Activated T-cell treated with anti-CD3 and anti-CD28 coated beads, Interleukin-2, amount 50 U/mL, for 4 hours (primary cell): ENCODE measurements around the gene CD300LG. TPM values are rescaled to one million over a fixed set of nuclear protein-coding genes. Genes with fewer than 3 reads are reported as not detected.
"Not testable (repeated sequence)": the region's sequence is repeated elsewhere in the genome, so short reads cannot be mapped to it uniquely, and the experiment has no call there.

ENCODE experiments used
- ATAC-seq, 2 donors: fragments of 200-7000 bp; cut with Tn5 transposase; one replicate each; pipeline ENCODE4 v1.10.0; 2021
- DNase-seq: peaks from one replicate; pipeline ENCODE4 v3.0.0-alpha.2; 2020
- H3K27me3 Mint-ChIP-seq: one replicate; pipeline ENCODE4 v1.8.0; 2021; ENCODE audit warnings: low read depth, mixed read lengths
- H3K36me3 Mint-ChIP-seq: one replicate; pipeline ENCODE4 v1.8.0; 2022; ENCODE audit warnings: mixed read lengths; ENCODE audit not compliant: insufficient read depth
- H3K4me1 Mint-ChIP-seq: one replicate; pipeline ENCODE4 v1.8.0; 2021; ENCODE audit warnings: low read depth, mixed read lengths
- H3K4me3 Mint-ChIP-seq: one replicate; pipeline ENCODE4 v1.8.0; 2021; ENCODE audit warnings: mild to moderate bottlenecking, moderate library complexity, mixed read lengths
- H3K9me3 Mint-ChIP-seq: one replicate; pipeline ENCODE4 v1.8.0; 2021; ENCODE audit warnings: mixed read lengths
- total RNA-seq, 3 donors: library from RNA; stranded (reverse); gene quantifications; one replicate each; pipeline ENCODE4 v1.2.1, GENCODE V29; 2021

The CD300LG gene
- total RNA-seq, 3 donors from 2014 or later, result not detected

- H3K27me3 Mint-ChIP-seq, result peaks cover 48% of the 10 kb centered on the region
- H3K36me3 Mint-ChIP-seq, result no peaks in the 10 kb centered on the region
- peaks cover 10% of the 10 kb centered on the region for H3K4me1 Mint-ChIP-seq
- H3K9me3 Mint-ChIP-seq, result no peaks in the 10 kb centered on the region
- ATAC-seq (peak; percentile 78 to 89), DNase-seq (peak; percentile 39)
- peak within 1 kb of the TSS; percentile 80 for H3K4me3 Mint-ChIP-seq
These were observed 13.8 kb upstream of the CD300LG start, which contains the start of gene MPP3 for GRCh38 chr17:43832976-43833829. Gene MPP3 (minus strand): TSS chr17:43833146. CDS start chr17:43831906, 1,240 bp downstream.

DNA sequence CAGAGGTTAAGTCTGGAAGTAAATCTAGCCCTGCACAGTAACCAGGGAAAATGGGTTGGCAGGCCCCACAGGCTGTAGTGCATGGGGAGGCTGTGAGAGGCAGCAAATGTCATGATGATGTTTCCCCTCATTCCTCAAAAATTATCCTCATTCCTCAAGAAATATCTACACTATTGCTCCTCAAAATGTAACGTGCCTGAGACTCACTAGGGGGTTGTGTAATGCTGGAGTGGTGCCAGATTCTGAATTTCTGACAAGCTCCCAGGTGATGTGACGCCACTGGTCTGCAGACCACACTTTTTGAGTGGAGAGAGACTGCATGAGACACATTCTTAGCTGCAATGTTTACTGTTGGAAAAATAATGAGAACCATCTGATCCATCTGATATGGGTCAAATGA is 12.9 kb upstream of the CD300LG start:
- H3K4me1 Mint-ChIP-seq, result peaks cover 10% of the 10 kb centered on the region
- no peak for ATAC-seq
- DNase-seq, result no peak
- H3K4me3 Mint-ChIP-seq, result peak overlapping the region; percentile 13
- no peaks in the 10 kb centered on the region for H3K36me3 Mint-ChIP-seq
- H3K27me3 Mint-ChIP-seq, result peaks cover 48% of the 10 kb centered on the region
- no peaks in the 10 kb centered on the region for H3K9me3 Mint-ChIP-seq

DNA sequence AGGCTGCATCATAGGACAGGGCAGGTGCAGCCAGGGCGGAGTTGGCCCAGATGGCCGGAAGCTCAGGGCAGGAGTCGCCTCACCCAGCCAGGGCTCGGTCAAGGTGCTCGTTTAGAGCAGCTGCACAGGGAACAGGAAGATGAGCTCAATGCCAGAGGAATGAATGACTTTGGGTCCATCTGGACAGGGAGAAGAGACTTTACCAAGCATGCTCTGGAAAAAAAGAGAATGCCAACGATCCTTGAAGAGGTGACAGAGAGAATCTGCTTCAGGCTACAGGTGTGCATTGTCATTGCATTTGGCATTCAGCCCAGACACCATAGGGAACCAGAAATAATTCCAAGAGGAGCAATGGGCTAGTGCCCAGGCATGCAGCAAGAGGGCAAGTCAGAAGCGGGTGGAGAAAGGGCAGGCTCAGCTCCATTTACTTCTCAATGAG is 7.3 kb upstream of the CD300LG start:
- H3K36me3 Mint-ChIP-seq, result no peaks in the 10 kb centered on the region
- no peaks in the 10 kb centered on the region for H3K4me1 Mint-ChIP-seq
- ATAC-seq (no peak), DNase-seq (no peak)
- H3K4me3 Mint-ChIP-seq, result no peak overlapping the region
- peaks cover 35% of the 10 kb centered on the region for H3K27me3 Mint-ChIP-seq
- H3K9me3 Mint-ChIP-seq, result no peaks in the 10 kb centered on the region

- no peak for ATAC-seq
- DNase-seq, result no peak
- no peaks in the 10 kb centered on the region for H3K4me1 Mint-ChIP-seq
- no peak overlapping the region for H3K4me3 Mint-ChIP-seq
- H3K36me3 Mint-ChIP-seq, result no peaks in the 10 kb centered on the region
- H3K9me3 Mint-ChIP-seq, result no peaks in the 10 kb centered on the region
- peaks cover 32% of the 10 kb centered on the region for H3K27me3 Mint-ChIP-seq
These were observed 6.2 kb upstream of the CD300LG start for GRCh38 chr17:43840814-43841213.

GRCh38 chr17:43841282-43841681 is 5.7 kb upstream of the CD300LG start:
- ATAC-seq (no peak), DNase-seq (no peak)
- H3K4me3 Mint-ChIP-seq, result no peak overlapping the region
- no peaks in the 10 kb centered on the region for H3K4me1 Mint-ChIP-seq
- no peaks in the 10 kb centered on the region for H3K9me3 Mint-ChIP-seq
- H3K36me3 Mint-ChIP-seq, result no peaks in the 10 kb centered on the region
- H3K27me3 Mint-ChIP-seq, result peaks cover 31% of the 10 kb centered on the region

DNA sequence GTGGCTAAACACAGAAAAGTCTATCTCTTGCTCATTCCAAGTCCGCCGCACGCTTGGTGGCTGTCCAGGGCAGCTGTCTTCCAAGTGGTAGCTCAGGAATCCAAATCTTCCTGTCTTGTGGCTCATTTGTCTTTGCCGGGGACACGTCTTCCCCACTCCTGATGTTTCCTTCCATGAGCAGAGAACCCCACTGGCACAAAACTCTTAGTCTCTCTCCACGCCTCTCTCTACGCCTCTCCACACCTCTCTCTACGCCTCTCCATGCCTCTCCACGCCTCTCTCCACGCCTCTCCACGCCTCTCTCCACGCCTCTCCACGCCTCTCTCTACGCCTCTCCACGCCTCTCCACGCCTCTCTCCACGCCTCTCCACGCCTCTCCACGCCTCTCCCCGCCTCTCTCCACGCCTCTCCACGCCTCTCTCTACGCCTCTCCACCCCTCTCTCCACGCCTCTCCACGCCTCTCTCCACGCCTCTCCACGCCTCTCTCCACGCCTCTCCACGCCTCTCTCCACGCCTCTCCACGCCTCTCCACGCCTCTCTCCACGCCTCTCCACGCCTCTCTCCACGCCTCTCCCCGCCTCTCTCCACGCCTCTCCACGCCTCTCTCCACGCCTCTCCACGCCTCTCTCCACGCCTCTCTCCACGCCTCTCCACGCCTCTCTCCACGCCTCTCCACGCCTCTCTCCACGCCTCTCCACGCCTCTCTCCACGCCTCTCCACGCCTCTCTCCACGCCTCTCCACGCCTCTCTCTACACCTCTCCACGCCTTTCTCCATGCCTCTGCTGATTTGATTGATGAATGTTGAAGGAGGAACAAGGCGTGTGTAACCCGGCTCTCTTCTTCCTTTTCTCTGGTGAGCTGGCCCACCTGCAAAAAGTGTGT is 4.6 kb upstream of the CD300LG start:
- not testable (repeated sequence) for H3K4me1 Mint-ChIP-seq, H3K9me3 Mint-ChIP-seq, H3K36me3 Mint-ChIP-seq, ATAC-seq, H3K4me3 Mint-ChIP-seq, DNase-seq
- peaks cover 30% of the 10 kb centered on the region for H3K27me3 Mint-ChIP-seq

DNA sequence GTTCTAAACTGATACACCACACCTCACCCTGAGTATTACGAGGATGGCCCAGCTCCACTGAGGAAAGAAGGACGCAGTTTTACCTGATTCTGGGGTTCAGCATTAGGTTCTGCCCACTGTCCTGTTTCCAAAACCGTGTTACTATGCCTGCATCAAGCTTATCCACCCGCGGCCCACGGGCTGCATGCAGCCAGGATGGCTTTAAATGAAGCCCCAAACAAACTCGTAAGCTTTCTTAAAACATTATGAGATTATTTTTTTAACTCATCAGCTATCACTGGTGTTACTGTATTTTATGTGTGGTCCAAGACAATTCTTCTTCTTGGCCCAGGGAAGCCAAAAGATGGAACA is 4.0 kb upstream of the CD300LG start:
- H3K4me3 Mint-ChIP-seq, result no peak overlapping the region
- no peaks in the 10 kb centered on the region for H3K9me3 Mint-ChIP-seq
- no peaks in the 10 kb centered on the region for H3K4me1 Mint-ChIP-seq
- no peaks in the 10 kb centered on the region for H3K36me3 Mint-ChIP-seq
- H3K27me3 Mint-ChIP-seq, result peaks cover 29% of the 10 kb centered on the region
- DNase-seq (no peak), ATAC-seq (no peak)

DNA sequence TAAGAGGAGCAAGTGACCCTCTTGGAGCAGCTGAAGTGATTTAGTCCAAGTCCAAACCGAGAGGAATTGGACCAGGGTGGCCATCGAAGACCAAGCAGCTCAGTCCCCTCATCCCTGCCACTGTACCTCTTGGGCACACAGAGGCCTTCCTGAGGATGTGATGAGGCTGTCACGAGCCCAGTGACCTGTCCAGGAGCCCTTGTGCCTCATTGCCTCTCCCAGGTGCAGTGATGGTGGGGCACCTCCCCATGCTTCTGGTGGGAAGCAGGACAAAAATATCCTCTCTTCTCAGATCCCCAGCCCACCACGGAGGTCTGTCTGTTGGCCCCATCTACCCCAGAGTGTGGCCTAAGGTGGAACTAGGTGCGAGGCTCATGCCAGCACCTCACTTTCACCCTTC is 2.7 kb upstream of the CD300LG start:
- DNase-seq (no peak), ATAC-seq (no peak)
- H3K27me3 Mint-ChIP-seq, result peaks cover 37% of the 10 kb centered on the region
- no peaks in the 10 kb centered on the region for H3K4me1 Mint-ChIP-seq
- no peaks in the 10 kb centered on the region for H3K36me3 Mint-ChIP-seq
- no peaks in the 10 kb centered on the region for H3K9me3 Mint-ChIP-seq
- H3K4me3 Mint-ChIP-seq, result no peak overlapping the region

- Mint-ChIP-seq H3K4me1 (no peaks in the 10 kb centered on the region), H3K27me3 (peaks cover 36% of the 10 kb centered on the region), H3K4me3 (no peak overlapping the region), H3K9me3 (no peaks in the 10 kb centered on the region), H3K36me3 (no peaks in the 10 kb centered on the region)
- DNase-seq (no peak), ATAC-seq (no peak)
These were observed 1.2 kb upstream of the CD300LG start for GRCh38 chr17:43845766-43846165.

DNA sequence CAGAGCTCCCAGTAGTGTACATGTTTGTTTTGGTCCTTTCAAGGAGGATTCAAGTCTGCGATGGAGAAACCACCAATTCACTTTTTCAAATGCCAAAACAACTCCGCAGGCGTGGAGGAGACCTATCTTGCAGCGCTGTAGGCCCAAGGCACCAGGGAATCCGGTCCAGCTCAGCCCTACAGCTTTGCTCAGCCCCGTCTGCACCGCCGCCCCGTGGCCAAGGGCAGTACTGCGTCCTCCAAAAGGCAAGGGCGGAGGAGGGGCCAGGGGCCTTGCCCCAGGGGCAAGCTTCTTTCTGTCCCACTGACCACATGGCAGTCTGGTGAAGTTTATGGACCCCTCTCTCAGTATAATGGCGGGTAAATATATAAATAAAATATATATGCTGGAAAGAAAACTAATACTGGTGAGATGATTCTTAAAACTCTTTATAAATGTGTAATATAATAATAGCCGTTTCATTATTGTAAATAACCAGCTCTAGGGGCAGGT is 709 bp upstream of the CD300LG start:
- H3K27me3 Mint-ChIP-seq, result peaks cover 37% of the 10 kb centered on the region
- peak; percentile 70 for DNase-seq
- peak; percentile 99 to 100 for ATAC-seq
- H3K9me3 Mint-ChIP-seq, result no peaks in the 10 kb centered on the region
- no peaks in the 10 kb centered on the region for H3K4me1 Mint-ChIP-seq
- no peak overlapping the region for H3K4me3 Mint-ChIP-seq
- H3K36me3 Mint-ChIP-seq, result no peaks in the 10 kb centered on the region

- Mint-ChIP-seq H3K4me3 (no peak overlapping the region), H3K4me1 (no peaks in the 10 kb centered on the region), H3K9me3 (no peaks in the 10 kb centered on the region), H3K36me3 (no peaks in the 10 kb centered on the region), H3K27me3 (peaks cover 37% of the 10 kb centered on the region)
- ATAC-seq (no peak), DNase-seq (no peak)
These were observed 1.6 kb downstream of the CD300LG start for GRCh38 chr17:43848601-43849000.

DNA sequence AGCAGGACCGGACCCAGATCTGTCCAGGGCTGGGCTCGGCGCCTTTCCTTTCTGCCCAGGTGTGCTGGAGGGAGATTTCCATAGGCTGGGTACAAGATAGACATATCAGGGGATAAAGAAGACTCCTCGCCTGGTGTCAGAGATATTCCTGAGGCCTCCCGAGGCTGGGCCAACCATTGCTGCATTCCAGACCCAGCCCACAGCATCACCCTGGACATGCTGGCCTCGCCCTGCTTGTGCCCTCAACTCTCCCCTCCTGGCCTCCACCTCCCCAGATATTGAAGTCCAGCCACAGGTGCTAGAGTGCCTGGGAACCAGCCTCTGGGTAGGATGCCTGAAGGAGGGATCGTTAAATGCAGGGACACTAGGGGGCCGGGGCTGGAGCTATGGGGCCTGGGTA is 2.1 kb downstream of the CD300LG start:
- Mint-ChIP-seq H3K27me3 (peaks cover 39% of the 10 kb centered on the region), H3K36me3 (no peaks in the 10 kb centered on the region), H3K4me3 (no peak overlapping the region), H3K4me1 (no peaks in the 10 kb centered on the region), H3K9me3 (no peaks in the 10 kb centered on the region)
- DNase-seq (no peak), ATAC-seq (no peak)

DNA sequence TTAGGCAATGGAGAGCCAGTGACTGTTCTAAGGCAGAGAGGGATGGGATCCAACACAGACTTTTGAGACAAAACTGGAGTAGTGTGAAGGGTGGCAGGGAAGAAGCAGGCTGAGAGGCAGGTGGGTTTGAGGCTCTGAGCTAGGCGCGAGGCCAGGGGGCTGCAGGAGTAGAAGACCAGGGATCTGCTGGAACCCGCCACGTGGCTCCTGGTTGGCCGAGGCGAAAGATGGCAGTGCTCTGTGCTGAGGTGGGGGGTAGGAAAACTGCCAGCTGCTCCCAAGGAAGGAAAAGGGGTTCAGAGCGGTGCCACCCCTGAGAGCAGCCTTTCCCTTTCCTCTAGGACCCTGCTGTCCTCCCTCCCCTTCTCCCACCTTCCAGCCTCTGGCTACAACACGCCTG is 5.6 kb downstream of the CD300LG start:
- Mint-ChIP-seq H3K9me3 (no peaks in the 10 kb centered on the region), H3K27me3 (peaks cover 37% of the 10 kb centered on the region), H3K4me1 (no peaks in the 10 kb centered on the region), H3K36me3 (no peaks in the 10 kb centered on the region), H3K4me3 (no peak overlapping the region)
- ATAC-seq (no peak), DNase-seq (no peak)

- peaks cover 35% of the 10 kb centered on the region for H3K27me3 Mint-ChIP-seq
- H3K4me1 Mint-ChIP-seq, result no peaks in the 10 kb centered on the region
- no peaks in the 10 kb centered on the region for H3K36me3 Mint-ChIP-seq
- H3K9me3 Mint-ChIP-seq, result no peaks in the 10 kb centered on the region
- ATAC-seq (no peak), DNase-seq (no peak)
- no peak overlapping the region for H3K4me3 Mint-ChIP-seq
These were observed 6.6 kb downstream of the CD300LG start for GRCh38 chr17:43853546-43853945.
